K562 (cell line): Measurements from ENCODE around the gene GINS2. TPM values are rescaled to one million over a fixed set of nuclear protein-coding genes. Genes with fewer than 3 reads are reported as not detected.
A peak's percentile ranks its signal among the peaks of the same experiment; 100 is the strongest.

Source experiments
- ATF2 ChIP-seq: sonication (generic); formaldehyde crosslinking; IDR thresholded peaks from 2 replicates; pipeline ENCODE4 v1.8.1; 2022; ENCODE audit warnings: missing genetic modification reagents
- CBFB ChIP-seq: sonication (generic); formaldehyde crosslinking; IDR thresholded peaks from 2 replicates; pipeline ENCODE4 v1.4.0; 2020; ENCODE audit warnings: mild to moderate bottlenecking, missing genetic modification reagents
- CBX3 ChIP-seq, 2 experiments: IDR thresholded peaks; 1 replicate in 1 of 2; 2 replicates in 1 of 2; pipeline ENCODE4 v1.6.1; 2012; ENCODE audit warnings: inconsistent platforms in 2 of 2, low read length in 2 of 2, borderline replicate concordance in 1 of 2, control low read depth in 1 of 2
- CHD4 ChIP-seq: fragments of 200-600 bp; sonication (generic); IDR thresholded peaks from 3 replicates; pipeline ENCODE4 v1.6.1; 2012; ENCODE audit warnings: low read depth, mild to moderate bottlenecking, mixed read lengths, low read length, inconsistent platforms; ENCODE audit not compliant: insufficient read depth, insufficient replicate concordance, poor library complexity, severe bottlenecking
- GATAD2B ChIP-seq: fragments of 450-650 bp; IDR thresholded peaks from 2 replicates; pipeline ENCODE4 v1.6.1; 2017; ENCODE audit warnings: mild to moderate bottlenecking, borderline replicate concordance
- HBP1 ChIP-seq: fragments of 450-650 bp; formaldehyde crosslinking; IDR thresholded peaks from 2 replicates; pipeline ENCODE4 v1.4.0; 2022; ENCODE audit warnings: missing genetic modification characterization
- IFI16 ChIP-seq: fragments of 250-450 bp; sonication (Bioruptor Pico); IDR thresholded peaks from 2 replicates; pipeline ENCODE4 v2.1.2; 2022; ENCODE audit warnings: mild to moderate bottlenecking, inconsistent platforms
- L3MBTL2 ChIP-seq: fragments of 450-650 bp; IDR thresholded peaks from 2 replicates; pipeline ENCODE4 v1.6.1; 2016; ENCODE audit warnings: mild to moderate bottlenecking, moderate library complexity
- PHF20 ChIP-seq: fragments of 450-650 bp; IDR thresholded peaks from 2 replicates; pipeline ENCODE4 v1.6.1; 2018; ENCODE audit not compliant: partially characterized antibody
- POU5F1 ChIP-seq: fragments of 150-350 bp; IDR thresholded peaks from 2 replicates; pipeline ENCODE4 v1.6.1; 2014; ENCODE audit warnings: borderline replicate concordance, low read length, low read depth, mild to moderate bottlenecking; ENCODE audit not compliant: partially characterized antibody
- SMARCA4 ChIP-seq: fragments of 450-650 bp; IDR thresholded peaks from 2 replicates; pipeline ENCODE4 v1.6.1; 2016
- SMARCB1 ChIP-seq: IDR thresholded peaks from 2 replicates; pipeline ENCODE4 v1.6.1; 2011; ENCODE audit warnings: improper control_type of control experiment, low read depth; ENCODE audit not compliant: insufficient read length
- TCFL5 ChIP-seq: fragments of 250-450 bp; sonication (Bioruptor Pico); conservative IDR thresholded peaks from 2 replicates; pipeline ENCODE4 v1.6.1; 2021; ENCODE audit warnings: mild to moderate bottlenecking, moderate library complexity, matching md5 sums
- TRIM28 ChIP-seq: fragments of 450-650 bp; IDR thresholded peaks from 2 replicates; pipeline ENCODE4 v1.6.1; 2017
- polyA plus RNA-seq, 8 experiments: library from polyadenylated mRNA; depleted of rRNA in 4 of 8; stranded (reverse) in 5 of 8; unstranded in 3 of 8; fragments of >200 nt; fragmentation: Nextera tagmentation in 2 of 8; fragmentation: Illumina TruSeq in 1 of 8; extraction: Ambion mirVana in 2 of 8; extraction: Trizol in 1 of 8; gene quantifications; 2 replicates each; pipeline versions ENCODE4 v1.2.1 to v1.2.3, GENCODE V29; 2011 to 2014; ENCODE audit warnings: inconsistent platforms in 1 of 8, missing spikeins in 1 of 8
- total RNA-seq, 7 experiments: library from RNA; depleted of rRNA in 6 of 7; stranded (reverse); fragments of >200 nt in 6 of 7; fragmentation: Illumina TruSeq in 2 of 7; extraction: Trizol in 2 of 7; gene quantifications; 2 replicates each; pipeline versions ENCODE4 v1.2.1 to v1.2.3, GENCODE V29; 2011 to 2021; ENCODE audit warnings: low replicate concordance in 1 of 7
- TF ChIP-seq, protein P1 (sequence below): sonication (generic); formaldehyde crosslinking; IDR thresholded peaks from 2 replicates; pipeline ENCODE4 v1.8.1; 2023; ENCODE audit warnings: mild to moderate bottlenecking, missing genetic modification reagents

GINS2 gene
- total and polyA plus RNA-seq, 9 of the 15 experiments (the other 6 are each of a cell fraction or from before 2014, with no cell fraction given), result 40.4 to 76.2 (median 44.6) TPM

GRCh38 chr16:85688586-85689284 is at the start of gene GINS2 (continued):
- TF ChIP-seq TRIM28 (0 out of 2 replicates have a peak, but pooled peaks have one; percentile 12), POU5F1 (no peak), PHF20 (no peak), CBX3 (IDR thresholded peaks at IDR 0.05; ENCODE audit: borderline replicate concordance in 1 of 2, low read length in 2 of 2) (no peak; a peak in 1 of 3 replicates), IFI16 (CRISPR knock-in tag) (no peak), HBP1 (CRISPR knock-in tag) (no peak), SMARCB1 (no peak), GATAD2B (peak; percentile 22; the same call in 1 of the 2 replicates), CBFB (no peak), TCFL5 (no peak), CHD4 (no peak), ATF2 (no peak; the same call in 1 of the 2 replicates), L3MBTL2 (peak; percentile 97), SMARCA4 (no peak)
- TF ChIP-seq, protein P1, sequence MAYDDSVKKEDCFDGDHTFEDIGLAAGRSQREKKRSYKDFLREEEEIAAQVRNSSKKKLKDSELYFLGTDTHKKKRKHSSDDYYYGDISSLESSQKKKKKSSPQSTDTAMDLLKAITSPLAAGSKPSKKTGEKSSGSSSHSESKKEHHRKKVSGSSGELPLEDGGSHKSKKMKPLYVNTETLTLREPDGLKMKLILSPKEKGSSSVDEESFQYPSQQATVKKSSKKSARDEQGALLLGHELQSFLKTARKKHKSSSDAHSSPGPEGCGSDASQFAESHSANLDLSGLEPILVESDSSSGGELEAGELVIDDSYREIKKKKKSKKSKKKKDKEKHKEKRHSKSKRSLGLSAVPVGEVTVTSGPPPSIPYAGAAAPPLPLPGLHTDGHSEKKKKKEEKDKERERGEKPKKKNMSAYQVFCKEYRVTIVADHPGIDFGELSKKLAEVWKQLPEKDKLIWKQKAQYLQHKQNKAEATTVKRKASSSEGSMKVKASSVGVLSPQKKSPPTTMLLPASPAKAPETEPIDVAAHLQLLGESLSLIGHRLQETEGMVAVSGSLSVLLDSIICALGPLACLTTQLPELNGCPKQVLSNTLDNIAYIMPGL (CRISPR knock-in tag), result no peak
